HepG2 (cell line): ENCODE results near the gene GPR37L1. TPM values are rescaled to one million over a fixed set of nuclear protein-coding genes. Genes with fewer than 3 reads are reported as not detected.

Experiments used
- BRCA1 ChIP-seq: sonication (generic); formaldehyde crosslinking; IDR thresholded peaks from 2 replicates; pipeline ENCODE4 v1.4.0; 2020; ENCODE audit warnings: missing genetic modification reagents
- CENPX ChIP-seq: sonication (generic); formaldehyde crosslinking; IDR thresholded peaks from 2 replicates; pipeline ENCODE4 v1.9.0; 2021; ENCODE audit warnings: mild to moderate bottlenecking, missing genetic modification reagents, moderate library complexity
- GATAD2A ChIP-seq: IDR thresholded peaks from 2 replicates; pipeline ENCODE4 v1.6.1; 2016
- PRDM10 ChIP-seq: sonication (generic); formaldehyde crosslinking; IDR thresholded peaks from 2 replicates; pipeline ENCODE4 v1.4.0; 2020; ENCODE audit warnings: low read depth, missing genetic modification reagents
- RFXAP ChIP-seq: sonication (generic); formaldehyde crosslinking; IDR thresholded peaks from 2 replicates; pipeline ENCODE4 v1.4.0; 2020; ENCODE audit warnings: missing genetic modification reagents, borderline replicate concordance
- SMYD3 ChIP-seq: sonication (generic); formaldehyde crosslinking; IDR thresholded peaks from 2 replicates; pipeline ENCODE4 v1.8.1; 2023; ENCODE audit warnings: mild to moderate bottlenecking, missing genetic modification reagents
- SSRP1 ChIP-seq: IDR thresholded peaks from 2 replicates; pipeline ENCODE4 v1.6.1; 2016; ENCODE audit warnings: control low read depth
- TEAD3 ChIP-seq: optimal IDR thresholded peaks from 2 replicates; pipeline ENCODE3; 2016; ENCODE audit warnings: borderline replicate concordance
- TGIF2 ChIP-seq: IDR thresholded peaks from 2 replicates; pipeline ENCODE4 v1.6.1; 2016; ENCODE audit warnings: control low read depth, missing compliant biosample characterization
- ZFX ChIP-seq: sonication (generic); formaldehyde crosslinking; IDR thresholded peaks from 2 replicates; pipeline ENCODE4 v1.4.0; 2020; ENCODE audit warnings: mild to moderate bottlenecking, low read depth, missing genetic modification reagents, moderate library complexity
- ZKSCAN1 ChIP-seq: fragments of 150-350 bp; IDR thresholded peaks from 2 replicates; pipeline ENCODE4 v1.6.1; 2014; ENCODE audit warnings: low read length
- ZNF34 ChIP-seq: sonication (generic); formaldehyde crosslinking; IDR thresholded peaks from 2 replicates; pipeline ENCODE4 v1.4.0; 2020; ENCODE audit warnings: mild to moderate bottlenecking, missing genetic modification reagents, borderline replicate concordance
- ZNF383 ChIP-seq: sonication (generic); formaldehyde crosslinking; IDR thresholded peaks from 2 replicates; pipeline ENCODE4 v1.4.0; 2020; ENCODE audit warnings: missing genetic modification reagents, mild to moderate bottlenecking, borderline replicate concordance
- ZNF501 ChIP-seq: sonication (generic); formaldehyde crosslinking; IDR thresholded peaks from 2 replicates; pipeline ENCODE4 v1.5.1; 2020; ENCODE audit warnings: mild to moderate bottlenecking, moderate library complexity, missing genetic modification reagents
- ZNF570 ChIP-seq: sonication (generic); formaldehyde crosslinking; IDR thresholded peaks from 2 replicates; pipeline ENCODE4 v1.4.0; 2020; ENCODE audit warnings: mild to moderate bottlenecking, missing genetic modification reagents, borderline replicate concordance
- ZNF598 ChIP-seq: sonication (generic); formaldehyde crosslinking; IDR thresholded peaks from 2 replicates; pipeline ENCODE4 v1.5.1; 2020; ENCODE audit warnings: mild to moderate bottlenecking, missing genetic modification reagents, borderline replicate concordance
- ZNF691 ChIP-seq: sonication (generic); formaldehyde crosslinking; IDR thresholded peaks from 2 replicates; pipeline ENCODE4 v1.4.0; 2020; ENCODE audit warnings: missing genetic modification reagents, low read depth, mild to moderate bottlenecking, borderline replicate concordance
- polyA plus RNA-seq, 8 experiments: library from polyadenylated mRNA; depleted of rRNA in 3 of 8; stranded (reverse) in 7 of 8; unstranded in 1 of 8; fragments of >200 nt; fragmentation: Illumina TruSeq in 4 of 8; extraction: Trizol in 4 of 8; gene quantifications; 2 replicates each; pipeline versions ENCODE4 v1.2.1 to v1.2.3, GENCODE V29; 2011 to 2016; ENCODE audit warnings: low read depth in 4 of 8, missing spikeins in 1 of 8, mixed read lengths in 1 of 8; ENCODE audit not compliant: insufficient read depth in 1 of 8
- total RNA-seq, 5 experiments: library from RNA; depleted of rRNA; stranded (reverse); fragments of >200 nt; fragmentation: Illumina TruSeq; extraction: Trizol; gene quantifications; 2 replicates each; pipeline ENCODE4 v1.2.3, GENCODE V29; 2016; ENCODE audit warnings: low read depth in 1 of 5
- TF ChIP-seq, protein P1 (sequence below): sonication (generic); formaldehyde crosslinking; IDR thresholded peaks from 2 replicates; pipeline ENCODE4 v1.9.0; 2022; ENCODE audit warnings: low read depth, missing genetic modification reagents
- TF ChIP-seq, protein P2 (sequence below): sonication (generic); formaldehyde crosslinking; IDR thresholded peaks from 2 replicates; pipeline ENCODE4 v1.8.1; 2022; ENCODE audit warnings: mild to moderate bottlenecking, missing genetic modification reagents
- TF ChIP-seq, protein P3 (sequence below): sonication (generic); formaldehyde crosslinking; conservative IDR thresholded peaks from 2 replicates; pipeline ENCODE4 v1.4.0; 2020; ENCODE audit warnings: mild to moderate bottlenecking, missing genetic modification reagents, moderate library complexity

Gene GPR37L1
- total and polyA plus RNA-seq, 2 of the 13 experiments (the other 11 are each of a cell fraction or from before 2014, with no cell fraction given) = 0.13 TPM; not detected in 1

DNA sequence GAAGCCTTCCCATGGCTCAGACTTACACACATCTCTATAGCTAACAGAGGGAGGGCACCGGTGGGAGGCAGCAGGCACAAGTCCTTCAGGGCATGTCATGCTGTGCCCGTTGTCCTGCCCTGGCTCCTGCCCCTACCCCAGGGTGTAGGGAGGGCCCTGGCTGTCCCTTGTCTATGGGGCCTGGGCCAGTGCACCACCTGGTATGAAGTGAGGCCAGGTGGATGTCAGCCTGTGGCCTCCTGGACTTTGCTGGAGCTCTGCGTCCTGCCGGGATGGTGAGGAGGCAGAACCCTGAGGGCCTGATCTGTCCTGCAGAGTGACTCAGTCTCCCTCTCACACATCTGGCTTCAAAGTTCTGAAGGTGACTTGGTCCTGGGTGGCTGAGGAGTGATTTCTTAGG is 47.3 kb upstream of the GPR37L1 start (continued):
- TF ChIP-seq ZNF570 (CRISPR knock-in tag) = no peak
- TF ChIP-seq, protein P1, sequence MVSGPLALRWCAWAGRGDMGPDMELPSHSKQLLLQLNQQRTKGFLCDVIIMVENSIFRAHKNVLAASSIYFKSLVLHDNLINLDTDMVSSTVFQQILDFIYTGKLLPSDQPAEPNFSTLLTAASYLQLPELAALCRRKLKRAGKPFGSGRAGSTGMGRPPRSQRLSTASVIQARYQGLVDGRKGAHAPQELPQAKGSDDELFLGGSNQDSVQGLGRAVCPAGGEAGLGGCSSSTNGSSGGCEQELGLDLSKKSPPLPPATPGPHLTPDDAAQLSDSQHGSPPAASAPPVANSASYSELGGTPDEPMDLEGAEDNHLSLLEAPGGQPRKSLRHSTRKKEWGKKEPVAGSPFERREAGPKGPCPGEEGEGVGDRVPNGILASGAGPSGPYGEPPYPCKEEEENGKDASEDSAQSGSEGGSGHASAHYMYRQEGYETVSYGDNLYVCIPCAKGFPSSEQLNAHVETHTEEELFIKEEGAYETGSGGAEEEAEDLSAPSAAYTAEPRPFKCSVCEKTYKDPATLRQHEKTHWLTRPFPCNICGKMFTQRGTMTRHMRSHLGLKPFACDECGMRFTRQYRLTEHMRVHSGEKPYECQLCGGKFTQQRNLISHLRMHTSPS (CRISPR knock-in tag) = peak; percentile 71; the same call in 1 of the 2 replicates
- no peak for TF ChIP-seq PRDM10 (CRISPR knock-in tag)
- TF ChIP-seq ZNF34 (CRISPR knock-in tag) = no peak
- TF ChIP-seq RFXAP (CRISPR knock-in tag) = no peak
- no peak for TF ChIP-seq BRCA1
- TF ChIP-seq ZNF598 = no peak
- peak; percentile 64; the same call in 1 of the 2 replicates for TF ChIP-seq ZNF691
- TF ChIP-seq ZFX = peak; percentile 78; the same call in 1 of the 2 replicates
- no peak for TF ChIP-seq SSRP1 (CRISPR knock-in tag)
- peak; percentile 57; the same call in 1 of the 2 replicates for TF ChIP-seq ZNF501 (CRISPR knock-in tag)
- no peak for TF ChIP-seq GATAD2A
- TF ChIP-seq, protein P2, sequence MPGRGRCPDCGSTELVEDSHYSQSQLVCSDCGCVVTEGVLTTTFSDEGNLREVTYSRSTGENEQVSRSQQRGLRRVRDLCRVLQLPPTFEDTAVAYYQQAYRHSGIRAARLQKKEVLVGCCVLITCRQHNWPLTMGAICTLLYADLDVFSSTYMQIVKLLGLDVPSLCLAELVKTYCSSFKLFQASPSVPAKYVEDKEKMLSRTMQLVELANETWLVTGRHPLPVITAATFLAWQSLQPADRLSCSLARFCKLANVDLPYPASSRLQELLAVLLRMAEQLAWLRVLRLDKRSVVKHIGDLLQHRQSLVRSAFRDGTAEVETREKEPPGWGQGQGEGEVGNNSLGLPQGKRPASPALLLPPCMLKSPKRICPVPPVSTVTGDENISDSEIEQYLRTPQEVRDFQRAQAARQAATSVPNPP (CRISPR knock-in tag) = no peak
- TF ChIP-seq SMYD3 (CRISPR knock-in tag) = no peak
- TF ChIP-seq, protein P3, sequence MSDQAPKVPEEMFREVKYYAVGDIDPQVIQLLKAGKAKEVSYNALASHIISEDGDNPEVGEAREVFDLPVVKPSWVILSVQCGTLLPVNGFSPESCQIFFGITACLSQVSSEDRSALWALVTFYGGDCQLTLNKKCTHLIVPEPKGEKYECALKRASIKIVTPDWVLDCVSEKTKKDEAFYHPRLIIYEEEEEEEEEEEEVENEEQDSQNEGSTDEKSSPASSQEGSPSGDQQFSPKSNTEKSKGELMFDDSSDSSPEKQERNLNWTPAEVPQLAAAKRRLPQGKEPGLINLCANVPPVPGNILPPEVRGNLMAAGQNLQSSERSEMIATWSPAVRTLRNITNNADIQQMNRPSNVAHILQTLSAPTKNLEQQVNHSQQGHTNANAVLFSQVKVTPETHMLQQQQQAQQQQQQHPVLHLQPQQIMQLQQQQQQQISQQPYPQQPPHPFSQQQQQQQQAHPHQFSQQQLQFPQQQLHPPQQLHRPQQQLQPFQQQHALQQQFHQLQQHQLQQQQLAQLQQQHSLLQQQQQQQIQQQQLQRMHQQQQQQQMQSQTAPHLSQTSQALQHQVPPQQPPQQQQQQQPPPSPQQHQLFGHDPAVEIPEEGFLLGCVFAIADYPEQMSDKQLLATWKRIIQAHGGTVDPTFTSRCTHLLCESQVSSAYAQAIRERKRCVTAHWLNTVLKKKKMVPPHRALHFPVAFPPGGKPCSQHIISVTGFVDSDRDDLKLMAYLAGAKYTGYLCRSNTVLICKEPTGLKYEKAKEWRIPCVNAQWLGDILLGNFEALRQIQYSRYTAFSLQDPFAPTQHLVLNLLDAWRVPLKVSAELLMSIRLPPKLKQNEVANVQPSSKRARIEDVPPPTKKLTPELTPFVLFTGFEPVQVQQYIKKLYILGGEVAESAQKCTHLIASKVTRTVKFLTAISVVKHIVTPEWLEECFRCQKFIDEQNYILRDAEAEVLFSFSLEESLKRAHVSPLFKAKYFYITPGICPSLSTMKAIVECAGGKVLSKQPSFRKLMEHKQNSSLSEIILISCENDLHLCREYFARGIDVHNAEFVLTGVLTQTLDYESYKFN (CRISPR knock-in tag) = 0 out of 2 replicates have a peak, but pooled peaks have one; percentile 33
- no peak for TF ChIP-seq ZNF383 (CRISPR knock-in tag)
- TF ChIP-seq TGIF2 (CRISPR knock-in tag) = 0 out of 2 replicates have a peak, but pooled peaks have one; percentile 34
- peak; percentile 6 for TF ChIP-seq TEAD3 (CRISPR knock-in tag)
- TF ChIP-seq CENPX (CRISPR knock-in tag) = no peak
- no peak for TF ChIP-seq ZKSCAN1
